HG03378 (cell line): ENCODE measurements around the gene POLA2.
A peak's percentile ranks its signal among the peaks of the same experiment; 100 is the strongest.
"Not testable (repeated sequence)": the region's sequence is repeated elsewhere in the genome, so short reads cannot be mapped to it uniquely, and the experiment has no call there.

Experiments used
- ATAC-seq: cut with Tn5 transposase; IDR thresholded peaks from one replicate; pipeline ENCODE4 v1.9.1; 2021; ENCODE audit warnings: mild to moderate bottlenecking, moderate library complexity; ENCODE audit not compliant: unreplicated experiment

Gene POLA2

GRCh38 chr11:65241134-65241533 lies 20.6 kb upstream of the POLA2 start:
- no peak for ATAC-seq

GRCh38 chr11:65241692-65242091 lies 20.1 kb upstream of the POLA2 start:
- ATAC-seq: no peak

GRCh38 chr11:65242389-65242788 lies 19.4 kb upstream of the POLA2 start:
- ATAC-seq: no peak

GRCh38 chr11:65243797-65244196 lies 18.0 kb upstream of the POLA2 start:
- ATAC-seq: no peak

GRCh38 chr11:65245046-65245445 lies 16.7 kb upstream of the POLA2 start:
- ATAC-seq: not testable (repeated sequence)

GRCh38 chr11:65246506-65246905 lies 15.3 kb upstream of the POLA2 start:
- ATAC-seq: no peak

- ATAC-seq: not testable (repeated sequence)
Measured at GRCh38 chr11:65248184-65248710, 13.5 kb upstream of the POLA2 start.

GRCh38 chr11:65251476-65251875 lies 10.3 kb upstream of the POLA2 start:
- ATAC-seq: no peak

GRCh38 chr11:65254724-65255123 lies 7.0 kb upstream of the POLA2 start:
- ATAC-seq: no peak

- ATAC-seq: no peak
Measured at GRCh38 chr11:65258988-65259387, 2.8 kb upstream of the POLA2 start.

GRCh38 chr11:65260302-65260701 lies 1.5 kb upstream of the POLA2 start:
- no peak for ATAC-seq

- ATAC-seq: peak; percentile 20
Measured at GRCh38 chr11:65260756-65261590, 789 bp upstream of the POLA2 start.

GRCh38 chr11:65262381-65262680 lies 569 bp downstream of the POLA2 start:
- peak; percentile 5 for ATAC-seq

GRCh38 chr11:65262776-65263175 lies 1.0 kb downstream of the POLA2 start:
- ATAC-seq: no peak

GRCh38 chr11:65264747-65265146 lies 3.0 kb downstream of the POLA2 start:
- not testable (repeated sequence) for ATAC-seq

GRCh38 chr11:65266210-65266609 lies 4.4 kb downstream of the POLA2 start:
- ATAC-seq: no peak

GRCh38 chr11:65274735-65275682 lies 13.2 kb downstream of the POLA2 start:
- ATAC-seq: no peak

GRCh38 chr11:65275906-65276305 lies 14.1 kb downstream of the POLA2 start:
- ATAC-seq: no peak

GRCh38 chr11:65277631-65278277 lies 16.0 kb downstream of the POLA2 start:
- no peak for ATAC-seq

GRCh38 chr11:65278356-65278755 lies 16.6 kb downstream of the POLA2 start:
- ATAC-seq: no peak

- no peak for ATAC-seq
Measured at GRCh38 chr11:65279279-65279678, 17.5 kb downstream of the POLA2 start.
